ENCODE results near the gene TNK2.

Gene TNK2

DNA sequence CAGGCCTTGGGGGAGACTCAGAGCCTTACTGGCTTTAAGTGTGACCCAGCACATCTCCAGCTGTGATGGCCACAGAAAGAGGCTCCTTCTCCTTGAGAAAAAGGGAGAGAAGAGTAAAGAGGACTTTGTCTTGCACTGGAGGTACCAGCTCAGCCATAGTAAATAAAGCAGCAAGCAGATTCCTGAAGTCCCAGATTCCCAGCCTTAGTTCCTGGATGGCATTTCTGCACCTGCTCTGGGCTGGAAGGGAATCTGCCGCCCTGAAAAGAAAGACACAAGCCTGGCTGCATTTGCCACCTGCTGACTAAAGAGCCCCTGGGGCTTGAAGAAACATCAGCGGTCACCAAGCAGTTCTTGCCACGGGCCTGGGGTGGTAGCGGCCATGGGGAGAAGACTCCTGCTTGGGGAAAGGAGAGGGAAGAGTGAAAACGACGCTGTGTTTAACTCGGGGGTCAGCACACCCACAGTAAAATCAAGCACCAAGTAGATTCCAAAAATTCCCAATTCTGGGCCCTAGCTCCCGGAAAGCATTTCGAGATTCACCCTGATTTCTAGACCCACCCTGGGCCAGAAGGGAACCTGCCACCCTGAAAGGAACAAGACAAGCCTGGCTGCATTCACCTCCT is 24.2 kb upstream of the TNK2 start:
- no peak overlapping the region for H3K4me3 ChIP-seq (replicated peaks; ENCODE audit: low read depth, low read length)
- no peak for DNase-seq (ENCODE audit: extremely low read depth, low read depth)
- TF ChIP-seq, protein P1, sequence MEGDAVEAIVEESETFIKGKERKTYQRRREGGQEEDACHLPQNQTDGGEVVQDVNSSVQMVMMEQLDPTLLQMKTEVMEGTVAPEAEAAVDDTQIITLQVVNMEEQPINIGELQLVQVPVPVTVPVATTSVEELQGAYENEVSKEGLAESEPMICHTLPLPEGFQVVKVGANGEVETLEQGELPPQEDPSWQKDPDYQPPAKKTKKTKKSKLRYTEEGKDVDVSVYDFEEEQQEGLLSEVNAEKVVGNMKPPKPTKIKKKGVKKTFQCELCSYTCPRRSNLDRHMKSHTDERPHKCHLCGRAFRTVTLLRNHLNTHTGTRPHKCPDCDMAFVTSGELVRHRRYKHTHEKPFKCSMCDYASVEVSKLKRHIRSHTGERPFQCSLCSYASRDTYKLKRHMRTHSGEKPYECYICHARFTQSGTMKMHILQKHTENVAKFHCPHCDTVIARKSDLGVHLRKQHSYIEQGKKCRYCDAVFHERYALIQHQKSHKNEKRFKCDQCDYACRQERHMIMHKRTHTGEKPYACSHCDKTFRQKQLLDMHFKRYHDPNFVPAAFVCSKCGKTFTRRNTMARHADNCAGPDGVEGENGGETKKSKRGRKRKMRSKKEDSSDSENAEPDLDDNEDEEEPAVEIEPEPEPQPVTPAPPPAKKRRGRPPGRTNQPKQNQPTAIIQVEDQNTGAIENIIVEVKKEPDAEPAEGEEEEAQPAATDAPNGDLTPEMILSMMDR (IDR thresholded peaks at IDR 0.05; ENCODE audit: low read depth, low read length, missing control alignments): no peak

DNA sequence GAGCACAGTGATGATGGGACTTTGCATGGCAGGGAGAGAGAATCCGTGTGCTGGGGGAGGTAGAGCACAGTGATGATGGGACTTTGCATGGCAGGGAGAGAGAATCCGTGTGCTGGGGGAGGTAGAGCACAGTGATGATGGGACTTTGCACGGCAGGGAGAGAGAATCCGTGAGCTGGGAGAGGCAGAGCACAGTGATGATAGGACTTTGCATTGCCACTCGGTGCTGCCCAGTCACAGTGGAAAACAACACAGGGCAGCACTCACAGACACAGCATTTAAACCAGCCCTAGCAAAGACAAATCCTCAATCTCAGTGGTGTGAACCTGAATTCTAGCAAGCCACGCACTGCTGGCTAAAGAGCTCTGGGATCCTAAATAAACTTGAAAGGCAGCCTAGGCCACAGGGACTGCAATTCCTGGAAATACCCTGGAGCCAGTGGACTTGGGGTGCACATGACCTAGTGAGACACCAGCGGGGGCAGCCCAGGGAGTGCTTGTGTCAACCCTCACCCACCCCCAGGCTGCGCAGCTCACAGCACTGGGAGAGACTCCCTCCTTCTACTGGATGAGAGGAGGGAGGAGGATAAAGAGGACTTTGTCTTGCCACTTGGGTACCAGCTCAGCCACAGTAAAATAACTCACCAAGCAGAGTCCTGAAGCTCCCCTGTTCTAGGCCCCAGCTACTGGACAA is 23.4 kb upstream of the TNK2 start:
- H3K4me3 ChIP-seq (replicated peaks; ENCODE audit: low read depth, low read length): no peak overlapping the region
- TF ChIP-seq, protein P1 (IDR thresholded peaks at IDR 0.05; ENCODE audit: low read depth, low read length, missing control alignments): no peak
- DNase-seq (ENCODE audit: extremely low read depth, low read depth): no peak

DNA sequence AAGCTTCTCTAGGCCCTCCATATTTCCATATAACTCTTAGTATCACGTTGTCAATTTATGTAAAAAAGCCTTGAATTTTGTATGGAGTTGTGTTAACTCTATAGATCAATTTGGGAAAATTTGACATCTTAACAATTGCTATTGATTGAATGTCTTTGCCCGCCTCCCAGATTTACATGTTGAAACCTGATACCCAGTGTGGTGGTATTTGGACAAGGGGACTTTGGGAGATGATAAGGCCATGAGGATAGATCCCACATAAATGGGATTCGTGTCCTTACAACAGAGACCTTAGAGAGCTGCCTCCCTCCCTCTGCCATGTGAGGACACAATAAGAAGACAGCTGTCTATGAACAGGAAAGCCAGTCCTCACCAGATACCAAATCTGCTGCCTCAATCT is 21.1 kb upstream of the TNK2 start:
- no peak for DNase-seq (ENCODE audit: extremely low read depth, low read depth)
- H3K4me3 ChIP-seq (replicated peaks; ENCODE audit: low read depth, low read length): no peak overlapping the region
- TF ChIP-seq, protein P1 (IDR thresholded peaks at IDR 0.05; ENCODE audit: low read depth, low read length, missing control alignments): no peak

DNA sequence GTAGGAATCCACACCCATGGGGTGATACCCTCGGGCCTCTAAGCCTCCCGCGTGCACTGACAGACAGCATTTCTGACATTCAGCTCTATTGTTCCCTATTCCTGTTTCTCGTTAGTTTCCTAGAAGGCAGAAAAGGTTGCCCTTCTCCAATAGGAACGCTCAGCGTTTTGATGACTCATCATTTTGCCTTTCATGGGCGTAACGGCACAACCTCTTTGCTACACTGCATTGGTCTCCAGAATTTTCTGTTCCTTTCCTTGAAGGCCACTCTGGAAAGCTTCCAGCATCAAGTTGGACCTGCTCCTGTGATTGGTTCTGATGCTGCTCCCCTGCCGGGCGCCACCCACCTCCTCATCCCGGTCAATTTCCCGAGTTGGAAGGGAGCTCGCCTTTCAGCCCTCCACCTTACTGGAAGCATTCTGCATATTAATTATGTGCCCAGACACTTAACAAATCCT is 13.0 kb upstream of the TNK2 start:
- H3K4me3 ChIP-seq (replicated peaks; ENCODE audit: low read depth, low read length): no peak overlapping the region
- no peak for DNase-seq (ENCODE audit: extremely low read depth, low read depth)
- TF ChIP-seq, protein P1 (IDR thresholded peaks at IDR 0.05; ENCODE audit: low read depth, low read length, missing control alignments): no peak

DNA sequence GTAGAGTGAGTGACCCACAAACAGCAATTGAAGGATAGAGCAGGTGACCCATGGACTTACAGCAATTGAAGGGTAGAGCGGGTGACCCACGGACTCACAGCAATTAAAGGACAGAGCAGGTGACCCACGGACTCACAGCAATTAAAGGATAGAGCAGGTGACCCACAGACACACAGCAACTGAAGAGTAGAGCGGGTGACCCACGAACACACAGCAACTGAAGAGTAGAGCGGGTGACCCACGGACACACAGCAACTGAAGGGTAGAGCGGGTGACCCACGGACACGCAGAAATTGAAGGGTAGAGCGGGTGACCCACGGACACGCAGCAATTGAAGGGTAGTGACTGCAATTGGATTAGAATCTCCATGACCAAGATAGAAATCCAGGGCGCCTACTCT is 9.8 kb upstream of the TNK2 start:
- no peak overlapping the region for H3K4me3 ChIP-seq (replicated peaks; ENCODE audit: low read depth, low read length)
- DNase-seq (ENCODE audit: extremely low read depth, low read depth): no peak
- TF ChIP-seq, protein P1 (IDR thresholded peaks at IDR 0.05; ENCODE audit: low read depth, low read length, missing control alignments): no peak

DNA sequence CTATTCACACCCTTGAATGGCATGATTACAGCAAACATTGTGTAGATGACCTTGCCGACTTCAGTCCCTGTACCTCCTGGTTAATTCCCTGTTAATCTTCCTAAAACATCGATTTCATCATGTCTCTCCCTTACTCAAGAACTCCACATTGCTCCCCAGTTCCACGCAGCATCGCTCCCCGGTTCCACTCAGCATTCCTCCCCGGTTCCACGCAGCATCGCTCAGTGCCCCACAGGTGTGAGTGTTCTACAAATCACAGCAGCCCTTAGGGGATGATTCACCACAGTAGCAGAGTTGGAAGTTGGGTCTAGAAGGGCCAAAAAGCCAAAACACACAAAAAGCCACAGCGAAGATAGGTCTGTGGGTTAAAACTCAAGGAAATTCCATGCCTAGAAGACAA is 8.6 kb upstream of the TNK2 start:
- TF ChIP-seq, protein P1 (IDR thresholded peaks at IDR 0.05; ENCODE audit: low read depth, low read length, missing control alignments): no peak
- no peak for DNase-seq (ENCODE audit: extremely low read depth, low read depth)
- no peak overlapping the region for H3K4me3 ChIP-seq (replicated peaks; ENCODE audit: low read depth, low read length)
